ENCODE measurements around the gene STUM.

GRCh38 chr1:226518375-226518774 is 30.2 kb upstream of the STUM start:
- TF ChIP-seq CTCF (IDR thresholded peaks at IDR 0.05; ENCODE audit: low read depth, low read length) = no peak
- no peak for TF ChIP-seq EZH2phosphoT487 (IDR thresholded peaks at IDR 0.05; ENCODE audit: low read depth)

All from OCI-LY3 (cell line).